HL-60 (cell line): Measurements from ENCODE around the gene C19orf12.

Experiments used
- GABPA ChIP-seq: IDR thresholded peaks from 2 replicates; pipeline ENCODE4 v1.6.1; 2012; ENCODE audit warnings: low read depth
- POLR2AphosphoS5 ChIP-seq: IDR thresholded peaks from 2 replicates; pipeline ENCODE4 v1.6.1; 2012; ENCODE audit warnings: low read depth
- SPI1 ChIP-seq: IDR thresholded peaks from 2 replicates; pipeline ENCODE4 v1.6.1; 2012; ENCODE audit warnings: low read depth, mild to moderate bottlenecking, borderline replicate concordance
- TF ChIP-seq, protein P1 (sequence below): IDR thresholded peaks from one replicate; pipeline ENCODE4 v1.5.1; 2011; ENCODE audit warnings: low read length, control low read depth, inconsistent platforms; ENCODE audit not compliant: insufficient read depth
- TF ChIP-seq, protein P2 (sequence below): IDR thresholded peaks from 2 replicates; pipeline ENCODE4 v1.6.1; 2012; ENCODE audit warnings: low read depth; ENCODE audit not compliant: insufficient replicate concordance

DNA sequence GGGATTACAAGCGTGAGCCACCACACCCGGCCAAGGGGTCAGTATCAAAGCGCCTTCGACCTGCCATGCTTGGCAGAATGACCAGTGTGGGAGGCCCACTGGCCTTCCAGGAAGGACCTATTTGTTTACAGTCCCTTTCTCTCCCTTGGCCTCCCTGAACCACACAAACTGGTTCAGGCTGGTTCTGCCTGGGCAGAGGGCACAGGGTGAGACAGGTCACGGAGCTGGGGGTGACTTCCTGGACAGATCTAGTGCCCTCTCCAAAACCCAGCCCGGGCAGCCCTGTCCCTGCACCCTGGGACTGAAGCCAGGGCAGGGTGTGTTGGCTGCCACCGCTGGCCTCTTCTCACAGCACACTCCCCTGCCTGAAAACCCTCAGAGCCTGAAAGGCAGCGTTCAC, 38.5 kb downstream of the C19orf12 start:
- TF ChIP-seq, protein P1, sequence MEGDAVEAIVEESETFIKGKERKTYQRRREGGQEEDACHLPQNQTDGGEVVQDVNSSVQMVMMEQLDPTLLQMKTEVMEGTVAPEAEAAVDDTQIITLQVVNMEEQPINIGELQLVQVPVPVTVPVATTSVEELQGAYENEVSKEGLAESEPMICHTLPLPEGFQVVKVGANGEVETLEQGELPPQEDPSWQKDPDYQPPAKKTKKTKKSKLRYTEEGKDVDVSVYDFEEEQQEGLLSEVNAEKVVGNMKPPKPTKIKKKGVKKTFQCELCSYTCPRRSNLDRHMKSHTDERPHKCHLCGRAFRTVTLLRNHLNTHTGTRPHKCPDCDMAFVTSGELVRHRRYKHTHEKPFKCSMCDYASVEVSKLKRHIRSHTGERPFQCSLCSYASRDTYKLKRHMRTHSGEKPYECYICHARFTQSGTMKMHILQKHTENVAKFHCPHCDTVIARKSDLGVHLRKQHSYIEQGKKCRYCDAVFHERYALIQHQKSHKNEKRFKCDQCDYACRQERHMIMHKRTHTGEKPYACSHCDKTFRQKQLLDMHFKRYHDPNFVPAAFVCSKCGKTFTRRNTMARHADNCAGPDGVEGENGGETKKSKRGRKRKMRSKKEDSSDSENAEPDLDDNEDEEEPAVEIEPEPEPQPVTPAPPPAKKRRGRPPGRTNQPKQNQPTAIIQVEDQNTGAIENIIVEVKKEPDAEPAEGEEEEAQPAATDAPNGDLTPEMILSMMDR, result no peak
- TF ChIP-seq POLR2AphosphoS5 (no peak), SPI1 (no peak), GABPA (no peak)
- TF ChIP-seq, protein P2, sequence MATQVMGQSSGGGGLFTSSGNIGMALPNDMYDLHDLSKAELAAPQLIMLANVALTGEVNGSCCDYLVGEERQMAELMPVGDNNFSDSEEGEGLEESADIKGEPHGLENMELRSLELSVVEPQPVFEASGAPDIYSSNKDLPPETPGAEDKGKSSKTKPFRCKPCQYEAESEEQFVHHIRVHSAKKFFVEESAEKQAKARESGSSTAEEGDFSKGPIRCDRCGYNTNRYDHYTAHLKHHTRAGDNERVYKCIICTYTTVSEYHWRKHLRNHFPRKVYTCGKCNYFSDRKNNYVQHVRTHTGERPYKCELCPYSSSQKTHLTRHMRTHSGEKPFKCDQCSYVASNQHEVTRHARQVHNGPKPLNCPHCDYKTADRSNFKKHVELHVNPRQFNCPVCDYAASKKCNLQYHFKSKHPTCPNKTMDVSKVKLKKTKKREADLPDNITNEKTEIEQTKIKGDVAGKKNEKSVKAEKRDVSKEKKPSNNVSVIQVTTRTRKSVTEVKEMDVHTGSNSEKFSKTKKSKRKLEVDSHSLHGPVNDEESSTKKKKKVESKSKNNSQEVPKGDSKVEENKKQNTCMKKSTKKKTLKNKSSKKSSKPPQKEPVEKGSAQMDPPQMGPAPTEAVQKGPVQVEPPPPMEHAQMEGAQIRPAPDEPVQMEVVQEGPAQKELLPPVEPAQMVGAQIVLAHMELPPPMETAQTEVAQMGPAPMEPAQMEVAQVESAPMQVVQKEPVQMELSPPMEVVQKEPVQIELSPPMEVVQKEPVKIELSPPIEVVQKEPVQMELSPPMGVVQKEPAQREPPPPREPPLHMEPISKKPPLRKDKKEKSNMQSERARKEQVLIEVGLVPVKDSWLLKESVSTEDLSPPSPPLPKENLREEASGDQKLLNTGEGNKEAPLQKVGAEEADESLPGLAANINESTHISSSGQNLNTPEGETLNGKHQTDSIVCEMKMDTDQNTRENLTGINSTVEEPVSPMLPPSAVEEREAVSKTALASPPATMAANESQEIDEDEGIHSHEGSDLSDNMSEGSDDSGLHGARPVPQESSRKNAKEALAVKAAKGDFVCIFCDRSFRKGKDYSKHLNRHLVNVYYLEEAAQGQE, result no peak
